HEK293T (cell line): ENCODE results near the gene LSS.

Source experiments
- CTCF ChIA-PET: fragments of 350-600 bp; formaldehyde crosslinking; extraction: SDS; loops from one replicate; lab custom pipeline; 2021; ENCODE audit warnings: antibody characterized with exemption, inconsistent platforms; lab: Yijun Ruan, JAX
- POLR2A ChIA-PET: fragments of 350-600 bp; formaldehyde crosslinking; extraction: SDS; loops from one replicate; lab custom pipeline; 2020; ENCODE audit warnings: antibody characterized with exemption, inconsistent platforms; lab: Yijun Ruan, JAX
- DNase-seq: peaks from one replicate; pipeline ENCODE4 v3.0.0; 2012; ENCODE audit warnings: mixed read lengths; ENCODE audit errors: extremely low spot score
- ARNT ChIP-seq: fragments of 450-650 bp; IDR thresholded peaks from 2 replicates; pipeline ENCODE4 v1.6.1; 2017; ENCODE audit warnings: mild to moderate bottlenecking
- BHLHE40 ChIP-seq: fragments of 450-650 bp; IDR thresholded peaks from 2 replicates; pipeline ENCODE4 v1.6.1; 2016; ENCODE audit warnings: mild to moderate bottlenecking, moderate library complexity, borderline replicate concordance
- CTBP1 ChIP-seq: fragments of 450-650 bp; IDR thresholded peaks from 2 replicates; pipeline ENCODE4 v1.6.1; 2016; ENCODE audit warnings: borderline replicate concordance
- ELF4 ChIP-seq: fragments of 450-650 bp; IDR thresholded peaks from 2 replicates; pipeline ENCODE4 v1.6.1; 2017; ENCODE audit warnings: antibody characterized with exemption
- FOXA1 ChIP-seq: fragments of 450-650 bp; IDR thresholded peaks from 2 replicates; pipeline ENCODE4 v1.6.1; 2016; ENCODE audit warnings: mild to moderate bottlenecking
- FOXK2 ChIP-seq: fragments of 450-650 bp; IDR thresholded peaks from 2 replicates; pipeline ENCODE4 v1.6.1; 2016; ENCODE audit warnings: mild to moderate bottlenecking
- FOXM1 ChIP-seq: fragments of 450-650 bp; IDR thresholded peaks from 2 replicates; pipeline ENCODE4 v1.6.1; 2017; ENCODE audit warnings: mild to moderate bottlenecking, borderline replicate concordance
- HDGF ChIP-seq: fragments of 450-650 bp; IDR thresholded peaks from 2 replicates; pipeline ENCODE4 v1.6.1; 2017; ENCODE audit warnings: antibody characterized with exemption, borderline replicate concordance
- L3MBTL2 ChIP-seq: fragments of 450-650 bp; conservative IDR thresholded peaks from 2 replicates; pipeline ENCODE4 v1.6.1; 2016; ENCODE audit warnings: mild to moderate bottlenecking
- LEF1 ChIP-seq: fragments of 450-650 bp; IDR thresholded peaks from 2 replicates; pipeline ENCODE4 v1.6.1; 2017; ENCODE audit warnings: mild to moderate bottlenecking, borderline replicate concordance
- NFRKB ChIP-seq: fragments of 450-650 bp; IDR thresholded peaks from 2 replicates; pipeline ENCODE4 v1.6.1; 2016; ENCODE audit warnings: mild to moderate bottlenecking, moderate library complexity
- SP1 ChIP-seq: fragments of 450-650 bp; IDR thresholded peaks from 2 replicates; pipeline ENCODE4 v1.6.1; 2017
- SUZ12 ChIP-seq: fragments of 450-650 bp; IDR thresholded peaks from 2 replicates; pipeline ENCODE4 v1.6.1; 2016; ENCODE audit warnings: mild to moderate bottlenecking
- TARDBP ChIP-seq: fragments of 450-650 bp; IDR thresholded peaks from 2 replicates; pipeline ENCODE4 v1.6.1; 2016
- ZNF384 ChIP-seq: fragments of 450-650 bp; IDR thresholded peaks from 2 replicates; pipeline ENCODE4 v1.6.1; 2016
- TF ChIP-seq, protein P1 (sequence below): fragments of 450-650 bp; IDR thresholded peaks from 2 replicates; pipeline ENCODE4 v1.6.1; 2016

The LSS gene

DNA sequence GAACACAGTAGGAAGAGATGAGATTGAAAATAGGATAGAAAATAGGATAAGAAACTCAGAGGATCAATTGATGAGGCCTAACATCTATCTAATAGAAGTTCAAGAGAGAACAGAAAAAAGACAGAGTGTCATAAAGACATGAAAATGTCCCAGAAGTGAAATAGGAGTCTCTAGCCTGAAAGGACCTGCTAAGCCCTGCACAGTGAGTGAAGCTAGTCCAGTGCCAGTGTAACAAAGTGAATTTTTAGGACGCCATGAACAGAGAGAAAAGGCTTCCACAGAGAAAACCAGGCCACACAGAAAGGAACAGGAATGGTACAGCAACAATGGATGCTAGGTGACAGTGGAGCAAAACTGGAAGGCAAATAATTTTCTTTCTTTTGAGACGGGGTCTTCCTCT is 20.3 kb upstream of the LSS start:
- no peak for DNase-seq

DNA sequence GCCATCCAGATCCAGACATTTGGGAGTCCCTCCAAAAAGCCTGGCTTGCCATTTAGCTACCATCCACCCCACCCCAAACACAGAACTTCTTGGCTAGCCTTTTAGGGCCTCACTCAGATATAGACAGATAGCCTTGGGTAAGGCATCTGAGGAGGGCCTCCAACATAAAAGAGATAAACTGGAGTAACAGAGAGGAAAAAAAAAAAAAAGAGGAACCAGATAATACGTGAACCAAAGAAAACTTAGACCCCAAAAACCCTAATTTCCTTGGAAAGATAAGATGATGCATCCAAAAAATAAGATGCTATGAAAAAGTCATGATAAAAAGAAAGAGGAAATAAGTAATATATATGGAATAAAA is 19.8 kb upstream of the LSS start:
- ChIA-PET POLR2A (no interaction called here), CTCF (no interaction called here)
- TF ChIP-seq CTBP1 (no peak), BHLHE40 (no peak), ARNT (no peak), NFRKB (no peak), SP1 (no peak), ZNF384 (no peak), FOXK2 (no peak), SUZ12 (no peak), LEF1 (no peak), HDGF (no peak), FOXA1 (no peak), L3MBTL2 (no peak), FOXM1 (no peak), TARDBP (no peak), ELF4 (no peak)
- TF ChIP-seq, protein P1, sequence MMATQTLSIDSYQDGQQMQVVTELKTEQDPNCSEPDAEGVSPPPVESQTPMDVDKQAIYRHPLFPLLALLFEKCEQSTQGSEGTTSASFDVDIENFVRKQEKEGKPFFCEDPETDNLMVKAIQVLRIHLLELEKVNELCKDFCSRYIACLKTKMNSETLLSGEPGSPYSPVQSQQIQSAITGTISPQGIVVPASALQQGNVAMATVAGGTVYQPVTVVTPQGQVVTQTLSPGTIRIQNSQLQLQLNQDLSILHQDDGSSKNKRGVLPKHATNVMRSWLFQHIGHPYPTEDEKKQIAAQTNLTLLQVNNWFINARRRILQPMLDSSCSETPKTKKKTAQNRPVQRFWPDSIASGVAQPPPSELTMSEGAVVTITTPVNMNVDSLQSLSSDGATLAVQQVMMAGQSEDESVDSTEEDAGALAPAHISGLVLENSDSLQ: no peak
- no peak for DNase-seq

More for the DNA sequence above, 20.3 kb upstream of the LSS start:
- TF ChIP-seq FOXM1: no peak
- no peak for TF ChIP-seq ELF4
- TF ChIP-seq FOXA1: no peak
- TF ChIP-seq SUZ12: no peak
- no peak for TF ChIP-seq FOXK2
- TF ChIP-seq NFRKB: no peak
- TF ChIP-seq CTBP1: no peak
- no peak for TF ChIP-seq ZNF384
- TF ChIP-seq, protein P1: no peak
- TF ChIP-seq HDGF: no peak
- TF ChIP-seq BHLHE40: no peak
- TF ChIP-seq LEF1: no peak
- TF ChIP-seq ARNT: no peak
- no peak for TF ChIP-seq SP1
- TF ChIP-seq L3MBTL2: no peak
- CTCF ChIA-PET: no interaction called here
- POLR2A ChIA-PET: no interaction called here

DNA sequence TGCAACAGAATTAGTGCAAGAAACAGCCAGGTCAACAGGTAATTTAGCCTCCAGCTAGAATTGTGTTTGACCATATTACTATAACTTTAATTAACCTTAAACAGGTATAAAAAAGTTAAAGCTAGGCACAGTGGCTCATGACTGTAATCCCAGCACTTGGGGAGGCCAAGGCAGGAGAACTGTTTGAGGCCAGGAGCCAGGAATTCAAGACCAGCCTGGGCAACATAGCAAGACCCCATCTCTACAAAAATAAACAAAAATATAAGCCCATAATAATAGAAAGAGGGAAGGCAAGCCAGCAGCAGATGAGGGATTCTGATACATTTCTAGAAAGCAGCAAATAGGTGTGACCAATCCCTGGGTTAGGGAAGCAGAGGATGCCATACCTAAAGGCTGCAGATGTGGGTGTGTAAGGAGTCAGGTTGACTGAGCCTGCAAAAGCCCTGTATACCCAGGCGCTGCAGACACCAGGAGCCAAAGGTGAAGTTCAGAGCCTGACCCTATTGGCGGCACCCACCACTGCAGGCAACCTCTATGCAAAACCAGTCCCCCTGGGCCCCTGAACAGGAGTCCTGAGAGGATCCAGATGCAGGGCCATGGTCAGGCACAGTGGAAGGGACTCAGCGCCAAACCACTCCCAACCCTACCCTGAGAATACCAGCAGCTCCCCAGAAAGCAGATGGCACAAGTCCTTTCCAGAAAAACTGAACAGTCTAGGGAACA is 19.3 kb upstream of the LSS start:
- DNase-seq: no peak
- ChIA-PET POLR2A (interaction anchor here (0.9 kb wide), 1 partner anchor 13 kb away, joined by 3 read pairs; no protein-coding TSS in a partner anchor), CTCF (no interaction called here)
- TF ChIP-seq FOXA1: no peak
- TF ChIP-seq BHLHE40: no peak
- TF ChIP-seq, protein P1: no peak
- TF ChIP-seq FOXK2: no peak
- TF ChIP-seq L3MBTL2: no peak
- TF ChIP-seq ELF4: no peak
- TF ChIP-seq FOXM1: no peak
- no peak for TF ChIP-seq SP1
- TF ChIP-seq LEF1: no peak
- no peak for TF ChIP-seq TARDBP
- no peak for TF ChIP-seq SUZ12
- TF ChIP-seq HDGF: no peak

DNA sequence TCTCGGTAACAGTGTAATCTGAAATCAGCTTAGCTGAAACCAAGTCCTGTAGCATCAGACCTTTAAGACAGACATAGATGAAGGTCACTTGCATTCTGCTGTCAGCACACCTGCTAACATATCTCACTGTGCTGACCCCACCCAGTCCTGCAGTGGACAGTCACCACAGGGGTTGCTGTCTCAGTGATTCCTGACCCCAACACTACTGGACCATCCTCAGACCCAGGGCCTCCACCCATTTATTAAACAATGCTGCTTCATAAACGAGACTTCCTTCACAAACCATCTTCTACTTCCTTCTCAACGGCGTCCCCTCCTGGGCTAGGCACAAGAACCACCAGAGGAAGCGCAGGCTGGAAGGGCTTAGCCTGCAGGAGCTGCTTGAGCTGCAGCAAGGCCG is 17.8 kb upstream of the LSS start:
- no peak for DNase-seq
- TF ChIP-seq L3MBTL2 (no peak), FOXA1 (no peak), TARDBP (no peak), ZNF384 (no peak), SP1 (no peak), FOXM1 (no peak), NFRKB (no peak), ELF4 (no peak), SUZ12 (no peak), HDGF (no peak), CTBP1 (no peak), FOXK2 (no peak), BHLHE40 (no peak)
- TF ChIP-seq, protein P1: no peak
- POLR2A ChIA-PET: no interaction called here
- CTCF ChIA-PET: no interaction called here

DNA sequence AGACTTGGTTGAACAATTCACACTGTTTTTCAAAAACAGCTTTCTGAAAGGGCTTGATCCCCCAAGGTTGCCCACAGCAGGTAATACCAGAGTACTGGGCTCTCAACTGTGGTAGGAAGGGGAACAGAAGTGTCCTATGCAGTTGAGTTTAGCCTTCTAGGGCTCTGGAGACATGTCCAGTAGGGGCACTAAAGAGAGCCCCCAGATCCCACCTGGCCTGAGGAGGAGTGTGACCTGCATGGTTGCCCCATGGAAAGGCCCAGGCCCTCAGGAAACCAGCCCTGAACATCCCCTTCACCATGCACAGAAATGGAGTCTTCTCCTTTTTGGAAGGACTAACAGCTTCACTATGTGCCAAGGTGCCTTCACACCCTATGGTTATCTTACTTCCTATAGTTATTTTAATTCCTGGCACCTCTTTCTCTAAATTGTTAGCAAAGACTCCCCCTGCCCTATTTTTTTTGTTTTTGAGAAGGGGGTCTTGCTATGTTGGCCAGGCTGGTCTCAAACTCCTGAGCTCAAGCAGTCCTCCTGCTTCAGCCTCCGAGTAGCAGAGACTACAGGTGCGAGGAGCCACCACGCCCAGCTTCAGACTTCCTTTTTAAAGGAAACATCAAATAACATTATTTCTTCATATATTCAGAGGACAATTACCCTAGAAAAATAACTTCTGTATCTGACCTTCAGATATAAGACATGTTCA is 16.8 kb upstream of the LSS start:
- DNase-seq: no peak
- ChIA-PET POLR2A (interaction anchor here (1.2 kb wide), 1 partner anchor 38 kb away, joined by 3 read pairs; no protein-coding TSS in a partner anchor), CTCF (no interaction called here)
- TF ChIP-seq BHLHE40 (no peak), ELF4 (no peak), FOXA1 (no peak), SP1 (no peak), CTBP1 (no peak), TARDBP (no peak), SUZ12 (no peak), FOXM1 (no peak), FOXK2 (no peak), ARNT (no peak), HDGF (no peak), ZNF384 (no peak), LEF1 (no peak), L3MBTL2 (no peak), NFRKB (no peak)
- TF ChIP-seq, protein P1: no peak
